Stomach (tissue), 9 donors: ENCODE measurements around the gene EBF3. TPM values are rescaled to one million over a fixed set of nuclear protein-coding genes. Genes with fewer than 3 reads are reported as not detected.

Experiments
- DNase-seq, 2 donors: peaks; one replicate each; pipeline versions ENCODE4 v3.0.0 to v3.0.0-alpha.2; 2013 to 2019
- H3K27ac ChIP-seq, 5 donors: fragments of 200-600 bp in 4 of 5; sonication (generic) in 4 of 5; one replicate each; pipeline ENCODE4 v1.5.1; 2013 to 2019; ENCODE audit warnings: mild to moderate bottlenecking in 1 of 5, moderate library complexity in 1 of 5
- H3K27me3 ChIP-seq, 3 donors: fragments of 200-600 bp; sonication (generic); one replicate each; pipeline ENCODE4 v1.5.1; 2017 to 2019; ENCODE audit warnings: mixed run types in 1 of 3
- H3K36me3 ChIP-seq, 4 donors: fragments of 200-600 bp; sonication (generic); 1 replicate in 3 of 4; 2 replicates in 1 of 4; pipeline ENCODE4 v1.5.1; 2016 to 2019
- H3K4me1 ChIP-seq, 4 donors: fragments of 200-600 bp; sonication (generic); one replicate each; pipeline ENCODE4 v1.5.1; 2016 to 2019
- H3K4me3 ChIP-seq, 4 donors: fragments of 200-600 bp; sonication (generic) in 3 of 4; one replicate each; pipeline ENCODE4 v1.5.1; 2016 to 2019; ENCODE audit warnings: mild to moderate bottlenecking in 1 of 4
- H3K9me3 ChIP-seq, 4 donors: fragments of 200-600 bp; sonication (generic); one replicate each; pipeline ENCODE4 v1.5.1; 2016 to 2019
- EP300 ChIP-seq: sonication (generic); formaldehyde crosslinking; IDR thresholded peaks from one replicate; pipeline ENCODE4 v1.6.1; 2017; ENCODE audit warnings: antibody characterized with exemption
- POLR2A ChIP-seq, 4 donors: fragments of 450-650 bp; IDR thresholded peaks; one replicate each; pipeline ENCODE4 v1.6.1; 2016; ENCODE audit warnings: antibody characterized with exemption in 4 of 4, control low read depth in 2 of 4, mild to moderate bottlenecking in 1 of 4, moderate library complexity in 1 of 4
- POLR2AphosphoS5 ChIP-seq, 3 donors: sonication (generic); formaldehyde crosslinking; IDR thresholded peaks; one replicate each; pipeline ENCODE4 v1.6.1; 2016; ENCODE audit warnings: antibody characterized with exemption in 3 of 3
- WGBS, 5 donors: extraction: QIAGEN DNeasy Blood & Tissue Kit in 3 of 5; methylation state at CpG; one replicate each; pipeline versions ENCODE4 v1.1.5 to v1.1.7; 2013 to 2018; 5-methylcytosine and 5-hydroxymethylcytosine counted together
- intact Hi-C: fragments of 100-400 bp; cut with DNase I; formaldehyde crosslinking; loops from one replicate; pipeline ENCODE4 v1.15.1; 2023; ENCODE audit warnings: low total_unique reads
- polyA plus RNA-seq, 3 donors: library from polyadenylated mRNA; stranded (reverse); fragments of 200-250 nt; gene quantifications; one replicate each; pipeline ENCODE4 v1.2.3, GENCODE V29; 2013
- total RNA-seq, 5 donors: library from RNA; depleted of rRNA; stranded (reverse); fragments of >200 nt; gene quantifications; one replicate each; pipeline versions ENCODE4 v1.1.0 to v1.2.3, GENCODE V29; 2014 to 2016
- TF ChIP-seq, protein P1 (sequence below), 7 experiments: fragments of 450-650 bp in 4 of 7; fragments of 200-600 bp in 3 of 7; sonication (generic) in 3 of 7; IDR thresholded peaks; one replicate each; pipeline ENCODE4 v1.5.1; 2016 to 2019; ENCODE audit warnings: antibody characterized with exemption in 7 of 7, control low read depth in 2 of 7, mild to moderate bottlenecking in 1 of 7
- donor health status: healthy with polysubstance abuse.
- donor health status: Bipolar disorder and iron deficiency.
- donor health status: healthy.

Gene EBF3
- total and polyA plus RNA-seq, 8 donors, result 0.19 to 7.3 (median 0.58) TPM; not detected in 3

- H3K27me3 ChIP-seq, result peaks cover 63 to 100% (median 97%) of the 10 kb centered on the region in 3 donors
- H3K27ac ChIP-seq, result no peak overlapping the region
- peak overlapping the region in 3 of 4 donors; percentile 2 to 20 (median 13) for H3K4me3 ChIP-seq
- no peak for TF ChIP-seq POLR2A (IDR thresholded peaks at IDR 0.05)
- TF ChIP-seq, protein P1, sequence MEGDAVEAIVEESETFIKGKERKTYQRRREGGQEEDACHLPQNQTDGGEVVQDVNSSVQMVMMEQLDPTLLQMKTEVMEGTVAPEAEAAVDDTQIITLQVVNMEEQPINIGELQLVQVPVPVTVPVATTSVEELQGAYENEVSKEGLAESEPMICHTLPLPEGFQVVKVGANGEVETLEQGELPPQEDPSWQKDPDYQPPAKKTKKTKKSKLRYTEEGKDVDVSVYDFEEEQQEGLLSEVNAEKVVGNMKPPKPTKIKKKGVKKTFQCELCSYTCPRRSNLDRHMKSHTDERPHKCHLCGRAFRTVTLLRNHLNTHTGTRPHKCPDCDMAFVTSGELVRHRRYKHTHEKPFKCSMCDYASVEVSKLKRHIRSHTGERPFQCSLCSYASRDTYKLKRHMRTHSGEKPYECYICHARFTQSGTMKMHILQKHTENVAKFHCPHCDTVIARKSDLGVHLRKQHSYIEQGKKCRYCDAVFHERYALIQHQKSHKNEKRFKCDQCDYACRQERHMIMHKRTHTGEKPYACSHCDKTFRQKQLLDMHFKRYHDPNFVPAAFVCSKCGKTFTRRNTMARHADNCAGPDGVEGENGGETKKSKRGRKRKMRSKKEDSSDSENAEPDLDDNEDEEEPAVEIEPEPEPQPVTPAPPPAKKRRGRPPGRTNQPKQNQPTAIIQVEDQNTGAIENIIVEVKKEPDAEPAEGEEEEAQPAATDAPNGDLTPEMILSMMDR (IDR thresholded peaks at IDR 0.05), result peak in 5 of 7 experiments; percentile 26 to 54 (median 38)
- no peak for TF ChIP-seq EP300
- no peak for TF ChIP-seq POLR2AphosphoS5 (IDR thresholded peaks at IDR 0.05)
- peak in 1 of 2 donors; percentile 89 for DNase-seq
- H3K36me3 ChIP-seq, result no peaks in the 10 kb centered on the region
- 0 to 7% (median 3%) methylated on average over 2 to 15 of the region's 15 CpGs for WGBS, 5 donors
- H3K4me1 ChIP-seq, result peaks cover 36 to 81% (median 63%) of the 10 kb centered on the region in 4 donors
- no peaks in the 10 kb centered on the region for H3K9me3 ChIP-seq
- intact Hi-C loops, result loop anchor here (5.0 kb wide), 1 partner anchor 937 kb away; no protein-coding TSS in a partner anchor
These were observed 4.7 kb upstream of the EBF3 start for GRCh38 chr10:129968853-129969183.

DNA sequence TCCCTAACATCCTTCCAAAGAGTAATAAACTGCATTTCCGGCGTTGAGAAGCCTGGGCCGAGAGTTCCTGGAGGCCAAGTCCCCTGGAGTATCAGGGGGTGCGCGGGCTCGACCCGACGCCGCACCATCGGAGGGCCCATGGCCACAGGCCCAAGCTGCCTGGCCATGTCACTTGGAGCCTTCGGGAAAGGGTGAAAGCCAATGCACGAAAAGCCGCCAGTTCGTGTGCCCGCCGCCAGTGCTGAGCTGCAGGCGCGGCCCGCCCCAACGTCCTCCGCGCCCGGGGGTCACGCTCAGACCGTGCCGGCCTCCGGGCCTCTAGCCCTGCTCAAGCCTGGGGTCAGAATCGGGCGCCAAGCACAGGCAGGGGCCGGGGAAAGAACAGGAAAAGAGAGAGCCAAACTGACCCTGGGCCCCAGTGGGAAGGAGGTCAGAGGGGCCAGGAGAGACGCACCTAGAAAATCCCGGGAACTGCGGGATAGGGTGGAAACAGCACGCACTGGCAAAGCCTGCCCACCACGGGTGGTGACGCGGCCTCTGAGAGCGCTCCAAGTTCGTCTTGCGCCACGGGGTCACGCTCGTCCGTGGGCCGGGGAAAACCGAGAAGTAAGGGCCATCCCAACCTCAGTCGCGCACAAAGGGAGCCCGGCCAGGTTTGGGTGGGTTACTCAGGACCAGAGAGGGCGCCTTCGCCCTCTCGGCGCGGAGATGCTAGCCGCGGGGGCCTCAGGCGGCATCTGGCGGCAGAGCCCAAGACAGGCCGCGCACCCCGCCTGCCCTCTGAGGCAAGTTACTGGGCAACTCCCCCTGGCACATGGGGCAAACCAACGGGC lies 4.2 kb upstream of the EBF3 start:
- TF ChIP-seq POLR2AphosphoS5 (IDR thresholded peaks at IDR 0.05), result no peak
- TF ChIP-seq, protein P1 (IDR thresholded peaks at IDR 0.05), result no peak
- no peak for TF ChIP-seq POLR2A (IDR thresholded peaks at IDR 0.05)
- no peak for TF ChIP-seq EP300
- intact Hi-C loops, result loop anchor here (5.0 kb wide), 1 partner anchor 936 kb away; no protein-coding TSS in a partner anchor
- Histone ChIP-seq H3K4me3 (no peak overlapping the region), H3K27me3 (peaks cover 64 to 100% (median 97%) of the 10 kb centered on the region in 3 donors), H3K27ac (no peak overlapping the region), H3K9me3 (no peaks in the 10 kb centered on the region), H3K4me1 (peaks cover 42 to 86% (median 68%) of the 10 kb centered on the region in 4 donors), H3K36me3 (no peaks in the 10 kb centered on the region)
- 3 to 17% (median 9%) methylated on average over 32 to 62 of the region's 62 CpGs for WGBS, 5 donors
- peak in 1 of 2 donors; percentile 15 for DNase-seq

GRCh38 chr10:129967579-129968019 lies 3.5 kb upstream of the EBF3 start:
- Histone ChIP-seq H3K36me3 (no peaks in the 10 kb centered on the region), H3K9me3 (no peaks in the 10 kb centered on the region), H3K4me3 (no peak overlapping the region), H3K4me1 (peaks cover 46 to 89% (median 72%) of the 10 kb centered on the region in 4 donors), H3K27me3 (peaks cover 67 to 100% (median 97%) of the 10 kb centered on the region in 3 donors), H3K27ac (no peak overlapping the region)
- DNase-seq, result no peak
- 15 to 31% (median 18%) methylated on average over 15 to 28 of the region's 28 CpGs for WGBS, 5 donors
- intact Hi-C loops, result loop anchor here (5.0 kb wide), 1 partner anchor 935 kb away; no protein-coding TSS in a partner anchor
- TF ChIP-seq EP300 (no peak), POLR2AphosphoS5 (IDR thresholded peaks at IDR 0.05) (no peak), POLR2A (IDR thresholded peaks at IDR 0.05) (no peak)
- TF ChIP-seq, protein P1 (IDR thresholded peaks at IDR 0.05), result no peak

GRCh38 chr10:129966889-129967578 lies 3.0 kb upstream of the EBF3 start:
- no peak overlapping the region for H3K4me3 ChIP-seq
- peak in 1 of 2 donors; percentile 14 for DNase-seq
- H3K9me3 ChIP-seq, result no peaks in the 10 kb centered on the region
- no peak overlapping the region for H3K27ac ChIP-seq
- 8 to 28% (median 16%) methylated on average over 39 to 60 of the region's 60 CpGs for WGBS, 5 donors
- intact Hi-C loops, result loop anchor here (5.0 kb wide), 1 partner anchor 935 kb away; no protein-coding TSS in a partner anchor
- no peaks in the 10 kb centered on the region for H3K36me3 ChIP-seq
- H3K4me1 ChIP-seq, result peaks cover 43 to 88% (median 71%) of the 10 kb centered on the region in 4 donors
- TF ChIP-seq POLR2AphosphoS5 (IDR thresholded peaks at IDR 0.05) (no peak), EP300 (no peak), POLR2A (IDR thresholded peaks at IDR 0.05) (no peak)
- TF ChIP-seq, protein P1 (IDR thresholded peaks at IDR 0.05), result no peak
- peaks cover 67 to 100% (median 97%) of the 10 kb centered on the region in 3 donors for H3K27me3 ChIP-seq
